ENCODE results near the gene TST. TPM values are rescaled to one million over a fixed set of nuclear protein-coding genes. Genes with fewer than 3 reads are reported as not detected.

TST gene
- polyA plus RNA-seq, 3 donors = 17.3 to 41.7 (median 34.5) TPM

- H2AFZ ChIP-seq (ENCODE audit: insufficient read depth, low read depth, low read length, poor library complexity, severe bottlenecking) = no peak overlapping the region
- no peaks in the 10 kb centered on the region for H3K4me1 ChIP-seq (ENCODE audit: control insufficient read depth in 1 of 2, insufficient read depth in 2 of 2, low read length in 2 of 2)
- no peak overlapping the region for H3K9ac ChIP-seq (ENCODE audit: insufficient read depth, low read length, poor library complexity, severe bottlenecking)
- H3K36me3 ChIP-seq (replicated peaks in 1 of 2; ENCODE audit: control insufficient read depth in 1 of 2, insufficient read depth in 2 of 2, low read length in 2 of 2) = peaks cover 27 to 41% of the 10 kb centered on the region in 2 donors
- no peaks in the 10 kb centered on the region for H4K20me1 ChIP-seq (ENCODE audit: insufficient read depth, low read length)
- H3K27ac ChIP-seq (ENCODE audit: low read depth in 1 of 2, low read length in 2 of 2) = no peak overlapping the region
- no peaks in the 10 kb centered on the region for H3K79me2 ChIP-seq (ENCODE audit: insufficient read depth, low read length)
- Mint-ChIP-seq H3K27ac (no peak overlapping the region), H3K4me3 (no peak overlapping the region), H3K4me1 (no peaks in the 10 kb centered on the region), H3K36me3 (peaks cover 27 to 41% of the 10 kb centered on the region in 2 donors), H3K9me3 (no peaks in the 10 kb centered on the region), H3K27me3 (ENCODE audit: low read depth in 3 of 3) (peaks cover 1 to 8% (median 3%) of the 10 kb centered on the region in 3 donors)
- intact Hi-C loops (cut with micrococcal nuclease) = no loop called here
- 90% methylated on average over 19 of the region's 28 CpGs for WGBS (ENCODE audit: insufficient coverage)
- H3K4me3 ChIP-seq (replicated peaks in 1 of 3; ENCODE audit: low read depth in 2 of 3, low read length in 3 of 3) = no peak overlapping the region
- H3K4me2 ChIP-seq (replicated peaks; ENCODE audit: extremely low read depth, low read length, poor library complexity, severe bottlenecking) = no peak overlapping the region
- TF ChIP-seq CTCF (IDR thresholded peaks at IDR 0.05) = no peak
- H3K27me3 ChIP-seq (ENCODE audit: control insufficient read depth in 2 of 2, insufficient read depth in 2 of 2, low read length in 2 of 2) = no peaks in the 10 kb centered on the region
- no peaks in the 10 kb centered on the region for H3K9me3 ChIP-seq (replicated peaks in 1 of 2; ENCODE audit: control insufficient read depth in 1 of 2, insufficient read depth in 1 of 2, low read length in 2 of 2)
- no peak for DNase-seq
Measured at GRCh38 chr22:37060801-37061610, 41.8 kb upstream of the TST start.

- intact Hi-C loops (cut with micrococcal nuclease) = no loop called here
- Histone ChIP-seq H3K4me1 (ENCODE audit: control insufficient read depth in 1 of 2, insufficient read depth in 2 of 2, low read length in 2 of 2) (no peaks in the 10 kb centered on the region), H3K27me3 (ENCODE audit: control insufficient read depth in 2 of 2, insufficient read depth in 2 of 2, low read length in 2 of 2) (no peaks in the 10 kb centered on the region), H4K20me1 (ENCODE audit: insufficient read depth, low read length) (no peaks in the 10 kb centered on the region), H3K4me3 (replicated peaks in 1 of 3; ENCODE audit: low read depth in 2 of 3, low read length in 3 of 3) (no peak overlapping the region), H3K4me2 (replicated peaks; ENCODE audit: extremely low read depth, low read length, poor library complexity, severe bottlenecking) (no peak overlapping the region), H3K9ac (ENCODE audit: insufficient read depth, low read length, poor library complexity, severe bottlenecking) (no peak overlapping the region), H3K27ac (ENCODE audit: low read depth in 1 of 2, low read length in 2 of 2) (no peak overlapping the region), H2AFZ (ENCODE audit: insufficient read depth, low read depth, low read length, poor library complexity, severe bottlenecking) (no peak overlapping the region), H3K36me3 (replicated peaks in 1 of 2; ENCODE audit: control insufficient read depth in 1 of 2, insufficient read depth in 2 of 2, low read length in 2 of 2) (peaks cover 27 to 50% of the 10 kb centered on the region in 2 donors), H3K79me2 (ENCODE audit: insufficient read depth, low read length) (no peaks in the 10 kb centered on the region), H3K9me3 (replicated peaks in 1 of 2; ENCODE audit: control insufficient read depth in 1 of 2, insufficient read depth in 1 of 2, low read length in 2 of 2) (no peaks in the 10 kb centered on the region)
- Mint-ChIP-seq H3K27ac (no peak overlapping the region), H3K27me3 (ENCODE audit: low read depth in 3 of 3) (peaks cover 1 to 7% (median 4%) of the 10 kb centered on the region in 3 donors), H3K36me3 (peaks cover 34 to 49% of the 10 kb centered on the region in 2 donors), H3K4me1 (no peaks in the 10 kb centered on the region), H3K9me3 (no peaks in the 10 kb centered on the region), H3K4me3 (no peak overlapping the region)
- DNase-seq = no peak
- WGBS (ENCODE audit: insufficient coverage) = 97% methylated on average over 7 of the region's 9 CpGs
- TF ChIP-seq CTCF (IDR thresholded peaks at IDR 0.05) = no peak
Measured at GRCh38 chr22:37059876-37060449, 40.7 kb upstream of the TST start.

Measured in CD14-positive monocyte (primary cell).